ENCODE results near the gene GCSAM.
"Not testable (repeated sequence)": the region's sequence is repeated elsewhere in the genome, so short reads cannot be mapped to it uniquely, and the experiment has no call there.

The GCSAM gene

GRCh38 chr3:112074006-112074405 is 59.0 kb downstream of the GCSAM start:
- TF ChIP-seq, protein P1, sequence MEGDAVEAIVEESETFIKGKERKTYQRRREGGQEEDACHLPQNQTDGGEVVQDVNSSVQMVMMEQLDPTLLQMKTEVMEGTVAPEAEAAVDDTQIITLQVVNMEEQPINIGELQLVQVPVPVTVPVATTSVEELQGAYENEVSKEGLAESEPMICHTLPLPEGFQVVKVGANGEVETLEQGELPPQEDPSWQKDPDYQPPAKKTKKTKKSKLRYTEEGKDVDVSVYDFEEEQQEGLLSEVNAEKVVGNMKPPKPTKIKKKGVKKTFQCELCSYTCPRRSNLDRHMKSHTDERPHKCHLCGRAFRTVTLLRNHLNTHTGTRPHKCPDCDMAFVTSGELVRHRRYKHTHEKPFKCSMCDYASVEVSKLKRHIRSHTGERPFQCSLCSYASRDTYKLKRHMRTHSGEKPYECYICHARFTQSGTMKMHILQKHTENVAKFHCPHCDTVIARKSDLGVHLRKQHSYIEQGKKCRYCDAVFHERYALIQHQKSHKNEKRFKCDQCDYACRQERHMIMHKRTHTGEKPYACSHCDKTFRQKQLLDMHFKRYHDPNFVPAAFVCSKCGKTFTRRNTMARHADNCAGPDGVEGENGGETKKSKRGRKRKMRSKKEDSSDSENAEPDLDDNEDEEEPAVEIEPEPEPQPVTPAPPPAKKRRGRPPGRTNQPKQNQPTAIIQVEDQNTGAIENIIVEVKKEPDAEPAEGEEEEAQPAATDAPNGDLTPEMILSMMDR (IDR thresholded peaks at IDR 0.05; ENCODE audit: insufficient read depth, low read depth, low read length, missing control alignments) = no peak
- H3K4me3 ChIP-seq (ENCODE audit: low read length) = no peak overlapping the region
- DNase-seq (ENCODE audit: low read depth) = peak; percentile 52

DNA sequence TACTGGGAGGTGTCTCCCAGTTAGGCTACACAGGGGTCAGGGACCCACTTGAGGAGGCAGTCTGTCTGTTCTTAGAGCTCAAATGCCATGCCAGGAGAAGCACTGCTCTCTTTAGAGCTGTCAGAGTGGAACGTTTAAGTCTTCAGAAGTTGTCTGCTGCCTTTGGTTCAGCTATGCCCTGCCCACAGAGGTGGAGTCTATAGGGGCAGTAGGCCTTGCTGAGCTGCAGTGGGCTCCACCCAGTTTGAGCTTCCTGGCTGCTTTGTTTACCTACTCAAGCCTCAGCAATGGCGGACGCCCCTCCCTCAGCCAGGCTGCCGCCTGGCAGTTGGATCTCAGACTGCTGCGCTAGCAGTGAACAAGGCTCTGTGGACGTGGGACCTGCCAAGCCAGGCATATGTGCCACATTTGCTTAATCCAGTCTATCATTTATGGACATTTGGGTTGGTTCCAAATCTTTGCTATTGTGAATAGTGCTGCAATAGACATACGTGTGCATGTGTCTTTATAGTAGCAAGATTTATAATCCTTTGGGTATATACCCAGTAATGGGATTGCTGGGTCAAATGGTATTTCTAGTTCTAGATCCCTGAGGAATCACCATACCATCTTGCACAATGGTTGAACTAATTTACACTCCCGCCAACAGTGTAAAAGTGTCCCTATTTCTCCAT is 60.5 kb downstream of the GCSAM start:
- not testable (repeated sequence) for DNase-seq (ENCODE audit: low read depth); H3K4me3 ChIP-seq (ENCODE audit: low read length)
